ENCODE measurements around the gene ZBTB38.

ZBTB38 gene

DNA sequence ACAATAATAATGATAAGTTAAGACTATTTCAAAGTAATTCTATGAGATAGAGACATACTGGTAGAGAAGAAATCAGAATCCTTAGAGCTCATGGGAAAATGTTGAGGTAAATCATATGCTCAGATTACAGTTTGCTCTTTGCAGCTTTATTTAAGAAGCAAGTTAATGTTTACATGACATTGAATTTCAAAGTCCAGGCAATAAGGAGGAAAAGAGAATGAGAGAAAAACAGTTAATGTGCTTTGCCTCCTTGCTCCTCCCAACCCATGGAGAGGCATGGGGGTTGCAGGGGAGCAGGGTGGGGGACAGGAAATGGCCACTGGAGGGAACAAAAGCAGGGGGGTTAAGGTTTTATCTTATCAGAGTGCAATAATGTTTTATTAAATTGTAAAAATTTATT, 42.2 kb upstream of the ZBTB38 start:
- Histone ChIP-seq H3K36me3 (ENCODE audit: low read depth) (no peaks in the 10 kb centered on the region), H3K4me1 (ENCODE audit: insufficient read depth, poor library complexity, severe bottlenecking) (no peaks in the 10 kb centered on the region), H3K27me3 (ENCODE audit: insufficient read depth, poor library complexity, severe bottlenecking) (no peaks in the 10 kb centered on the region), H3K9me3 (ENCODE audit: severe bottlenecking) (no peaks in the 10 kb centered on the region), H3K27ac (ENCODE audit: poor library complexity, severe bottlenecking) (no peak overlapping the region), H3K4me3 (ENCODE audit: severe bottlenecking) (no peak overlapping the region)
- no peak for ATAC-seq (ENCODE audit: low read depth)
- DNase-seq (ENCODE audit: low spot score): no peak
- TF ChIP-seq, protein P1, sequence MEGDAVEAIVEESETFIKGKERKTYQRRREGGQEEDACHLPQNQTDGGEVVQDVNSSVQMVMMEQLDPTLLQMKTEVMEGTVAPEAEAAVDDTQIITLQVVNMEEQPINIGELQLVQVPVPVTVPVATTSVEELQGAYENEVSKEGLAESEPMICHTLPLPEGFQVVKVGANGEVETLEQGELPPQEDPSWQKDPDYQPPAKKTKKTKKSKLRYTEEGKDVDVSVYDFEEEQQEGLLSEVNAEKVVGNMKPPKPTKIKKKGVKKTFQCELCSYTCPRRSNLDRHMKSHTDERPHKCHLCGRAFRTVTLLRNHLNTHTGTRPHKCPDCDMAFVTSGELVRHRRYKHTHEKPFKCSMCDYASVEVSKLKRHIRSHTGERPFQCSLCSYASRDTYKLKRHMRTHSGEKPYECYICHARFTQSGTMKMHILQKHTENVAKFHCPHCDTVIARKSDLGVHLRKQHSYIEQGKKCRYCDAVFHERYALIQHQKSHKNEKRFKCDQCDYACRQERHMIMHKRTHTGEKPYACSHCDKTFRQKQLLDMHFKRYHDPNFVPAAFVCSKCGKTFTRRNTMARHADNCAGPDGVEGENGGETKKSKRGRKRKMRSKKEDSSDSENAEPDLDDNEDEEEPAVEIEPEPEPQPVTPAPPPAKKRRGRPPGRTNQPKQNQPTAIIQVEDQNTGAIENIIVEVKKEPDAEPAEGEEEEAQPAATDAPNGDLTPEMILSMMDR (IDR thresholded peaks at IDR 0.05; ENCODE audit: poor library complexity, severe bottlenecking): no peak

DNA sequence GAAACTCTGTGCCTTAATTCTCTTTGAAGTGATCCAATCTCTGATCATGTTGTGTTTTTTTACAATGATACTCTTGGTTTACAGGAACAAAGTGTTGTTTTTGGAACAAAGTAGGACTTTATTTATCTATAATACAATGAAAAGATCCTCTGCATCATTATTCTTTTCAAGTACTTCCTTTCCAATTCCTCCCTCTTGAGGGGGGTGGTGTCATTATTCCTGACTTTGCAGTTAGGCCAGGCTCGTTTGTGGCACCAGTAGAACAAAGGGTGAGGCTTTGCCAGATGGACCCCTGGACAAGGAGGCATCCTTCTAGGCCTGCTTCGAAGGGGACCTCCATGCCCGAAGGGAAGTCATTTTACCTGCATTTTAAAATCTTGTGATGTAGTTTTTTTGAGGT, 41.7 kb upstream of the ZBTB38 start:
- TF ChIP-seq, protein P1 (IDR thresholded peaks at IDR 0.05; ENCODE audit: poor library complexity, severe bottlenecking): no peak
- Histone ChIP-seq H3K27ac (ENCODE audit: poor library complexity, severe bottlenecking) (no peak overlapping the region), H3K4me1 (ENCODE audit: insufficient read depth, poor library complexity, severe bottlenecking) (peaks cover 2% of the 10 kb centered on the region), H3K36me3 (ENCODE audit: low read depth) (no peaks in the 10 kb centered on the region), H3K27me3 (ENCODE audit: insufficient read depth, poor library complexity, severe bottlenecking) (no peaks in the 10 kb centered on the region), H3K9me3 (ENCODE audit: severe bottlenecking) (no peaks in the 10 kb centered on the region), H3K4me3 (ENCODE audit: severe bottlenecking) (no peak overlapping the region)
- ATAC-seq (ENCODE audit: low read depth) (no peak), DNase-seq (ENCODE audit: low spot score) (no peak)

DNA sequence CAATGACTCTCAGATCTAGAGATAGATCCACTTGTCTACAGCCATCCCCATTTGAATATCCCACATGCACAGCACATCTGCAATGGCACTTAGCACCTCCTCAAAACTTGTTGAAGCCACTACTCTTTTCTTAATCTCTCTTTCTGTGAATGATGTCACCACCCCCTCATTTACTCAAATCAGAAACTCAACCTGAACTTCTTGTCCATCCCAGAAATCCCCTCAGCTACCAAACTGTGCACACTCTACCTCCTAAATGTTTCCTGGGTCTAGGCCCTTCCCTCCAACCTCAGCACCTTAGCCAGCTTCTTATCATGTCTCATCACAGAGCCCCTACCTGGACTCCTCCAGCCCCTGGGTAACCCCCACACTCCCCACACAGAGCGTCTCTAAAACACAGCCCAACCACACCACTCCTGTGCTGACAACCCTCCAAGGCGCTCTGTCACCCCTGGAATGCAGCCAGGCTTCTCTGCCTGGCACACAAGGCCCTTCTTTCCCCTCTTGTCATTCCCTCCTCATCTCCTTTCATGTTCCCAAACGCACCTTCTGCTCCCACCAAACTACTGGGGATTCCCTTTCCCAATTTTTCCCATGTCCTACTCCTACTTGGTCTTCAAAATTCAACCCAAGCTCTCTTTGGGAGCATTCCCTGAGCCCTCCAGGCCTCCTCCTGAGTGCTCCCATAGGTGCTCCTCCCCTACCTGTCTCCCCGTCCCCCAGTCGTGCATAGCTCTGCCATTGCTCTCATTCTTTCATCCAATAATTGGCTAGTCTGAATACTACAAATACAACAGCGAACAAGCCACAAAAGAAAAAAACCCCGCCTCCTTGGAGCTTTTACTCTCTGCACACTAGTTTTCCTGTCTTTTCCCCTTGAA, 39.8 kb upstream of the ZBTB38 start:
- Histone ChIP-seq H3K9me3 (ENCODE audit: severe bottlenecking) (no peaks in the 10 kb centered on the region), H3K4me1 (ENCODE audit: insufficient read depth, poor library complexity, severe bottlenecking) (peaks cover 9% of the 10 kb centered on the region), H3K27me3 (ENCODE audit: insufficient read depth, poor library complexity, severe bottlenecking) (no peaks in the 10 kb centered on the region), H3K27ac (ENCODE audit: poor library complexity, severe bottlenecking) (no peak overlapping the region), H3K36me3 (ENCODE audit: low read depth) (no peaks in the 10 kb centered on the region), H3K4me3 (ENCODE audit: severe bottlenecking) (no peak overlapping the region)
- ATAC-seq (ENCODE audit: low read depth): no peak
- TF ChIP-seq, protein P1 (IDR thresholded peaks at IDR 0.05; ENCODE audit: poor library complexity, severe bottlenecking): no peak
- no peak for DNase-seq (ENCODE audit: low spot score)

DNA sequence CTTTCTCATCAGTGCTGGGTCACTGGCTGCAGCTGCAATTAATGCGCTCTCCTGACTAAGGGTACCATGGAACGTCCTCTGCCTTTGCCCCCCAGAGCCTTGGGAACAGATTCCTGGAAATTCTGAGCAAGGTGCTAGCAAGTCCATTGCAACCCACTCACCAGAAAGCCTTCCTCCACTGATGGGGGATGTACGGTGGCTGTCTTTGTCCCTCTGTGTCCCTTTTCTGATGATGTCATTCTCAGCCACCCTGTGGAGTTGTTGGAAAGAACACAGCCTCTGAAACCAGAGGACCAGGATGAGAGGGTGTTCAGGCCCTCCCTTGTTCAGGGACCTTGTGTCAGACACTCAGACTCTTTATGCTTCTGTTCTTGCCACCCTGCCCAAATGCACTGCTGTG, 38.1 kb upstream of the ZBTB38 start:
- TF ChIP-seq, protein P1 (IDR thresholded peaks at IDR 0.05; ENCODE audit: poor library complexity, severe bottlenecking): no peak
- Histone ChIP-seq H3K4me1 (ENCODE audit: insufficient read depth, poor library complexity, severe bottlenecking) (peaks cover 9% of the 10 kb centered on the region), H3K4me3 (ENCODE audit: severe bottlenecking) (no peak overlapping the region), H3K27me3 (ENCODE audit: insufficient read depth, poor library complexity, severe bottlenecking) (no peaks in the 10 kb centered on the region), H3K9me3 (ENCODE audit: severe bottlenecking) (no peaks in the 10 kb centered on the region), H3K36me3 (ENCODE audit: low read depth) (no peaks in the 10 kb centered on the region), H3K27ac (ENCODE audit: poor library complexity, severe bottlenecking) (no peak overlapping the region)
- DNase-seq (ENCODE audit: low spot score) (no peak), ATAC-seq (ENCODE audit: low read depth) (no peak)

All from RWPE2 (cell line).